NCI-H345 treated with DMSO at 0.1 percent for 48 hours (cell line): Measurements from ENCODE around the gene BOK.

Source experiments
- DNase-seq: peaks from one replicate; lab custom pipeline; 2025; ENCODE audit not compliant: unreplicated experiment; lab: John Stamatoyannopoulos, UW

The BOK gene

DNA sequence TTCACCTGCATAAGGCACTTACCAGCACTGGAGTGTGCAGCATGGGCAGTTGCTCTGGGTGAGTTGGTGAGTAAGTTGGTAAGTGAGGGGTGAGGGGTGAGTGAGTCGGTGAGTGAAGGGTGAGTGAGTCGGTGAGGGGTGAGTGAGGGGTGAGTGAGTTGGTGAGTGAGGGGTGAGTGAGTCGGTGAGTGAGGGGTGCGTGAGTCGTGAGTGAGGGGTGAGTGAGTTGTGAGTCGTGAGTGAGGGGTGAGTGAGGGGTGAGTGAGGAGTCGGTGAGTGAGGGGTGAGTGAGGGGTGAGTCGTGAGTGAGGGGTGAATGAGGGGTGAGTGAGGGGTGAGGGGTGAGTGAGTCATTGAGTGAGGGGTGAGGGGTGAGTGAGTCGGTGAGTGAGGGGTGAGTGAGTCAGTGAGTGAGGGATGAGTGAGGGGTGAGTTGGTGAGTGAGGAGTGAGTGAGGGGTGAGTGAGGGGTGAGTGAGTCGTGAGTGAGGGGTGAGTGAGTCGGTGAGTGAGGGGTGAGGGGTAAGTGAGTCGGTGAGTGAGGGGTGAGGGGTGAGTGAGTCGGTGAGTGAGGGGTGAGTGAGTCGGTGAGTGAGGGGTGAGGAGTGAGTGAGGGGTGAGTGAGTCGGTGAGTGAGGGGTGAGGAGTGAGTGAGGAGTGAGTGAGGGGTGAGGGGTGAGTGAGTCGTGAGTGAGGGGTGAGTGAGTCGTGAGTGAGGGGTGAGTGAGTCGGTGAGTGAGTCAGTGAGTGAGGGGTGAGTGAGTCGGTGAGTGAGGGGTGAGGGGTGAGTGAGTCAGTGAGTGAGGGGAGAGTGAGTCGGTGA is 61.3 kb downstream of the BOK start:
- no peak for DNase-seq

DNA sequence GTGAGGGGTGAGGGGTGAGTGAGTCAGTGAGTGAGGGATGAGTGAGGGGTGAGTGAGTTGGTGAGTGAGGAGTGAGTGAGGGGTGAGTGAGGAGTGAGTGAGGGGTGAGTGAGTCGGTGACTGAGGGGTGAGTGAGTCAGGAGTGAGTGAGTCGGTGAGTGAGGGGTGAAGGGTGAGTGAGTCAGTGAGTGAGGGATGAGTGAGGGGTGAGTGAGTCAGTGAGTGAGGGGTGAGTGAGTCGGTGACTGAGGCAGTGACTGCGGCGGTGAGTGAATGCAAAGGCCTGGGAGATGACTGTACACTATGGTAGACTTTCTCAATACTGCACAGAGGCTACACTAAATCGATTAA is 61.8 kb downstream of the BOK start:
- DNase-seq: no peak
